CD4-positive, alpha-beta memory T cell (primary cell): ENCODE data around the gene TCAF1. TPM values are rescaled to one million over a fixed set of nuclear protein-coding genes. Genes with fewer than 3 reads are reported as not detected.
"Not testable (repeated sequence)": the region's sequence is repeated elsewhere in the genome, so short reads cannot be mapped to it uniquely, and the experiment has no call there.

ENCODE experiments used
- CTCF ChIA-PET: fragments of 350-600 bp; sonication (Branson Sonifier 250); formaldehyde crosslinking; loops from one replicate; lab custom pipeline; 2021; ENCODE audit warnings: inconsistent platforms; ENCODE audit not compliant: partially characterized antibody; lab: Charles Lee
- POLR2A ChIA-PET: fragments of 350-600 bp; sonication (Branson Sonifier 250); formaldehyde crosslinking; loops from one replicate; lab custom pipeline; 2021; ENCODE audit not compliant: partially characterized antibody; lab: Charles Lee
- DNase-seq, 5 donors: peaks; one replicate each; pipeline versions ENCODE4 v3.0.0 to v3.0.0-alpha.2; 2020 to 2022; ENCODE audit warnings: mixed read lengths in 1 of 5
- H3K27ac ChIP-seq: one replicate; pipeline ENCODE4 v1.7.0; 2013; ENCODE audit warnings: low read depth, low read length
- H3K27me3 ChIP-seq: 2 replicates; pipeline ENCODE4 v1.7.0; 2013; ENCODE audit warnings: mild to moderate bottlenecking, low read length, moderate library complexity; ENCODE audit not compliant: insufficient read depth
- H3K36me3 ChIP-seq: 2 replicates; pipeline ENCODE4 v1.7.0; 2013; ENCODE audit warnings: mild to moderate bottlenecking, low read length, moderate library complexity; ENCODE audit not compliant: insufficient read depth
- H3K4me1 ChIP-seq: 2 replicates; pipeline ENCODE4 v1.7.0; 2013; ENCODE audit warnings: mild to moderate bottlenecking, low read length, moderate library complexity; ENCODE audit not compliant: insufficient read depth
- H3K4me3 ChIP-seq, 2 donors: one replicate each; pipeline ENCODE4 v1.7.0; 2013; ENCODE audit warnings: low read length in 2 of 2, mild to moderate bottlenecking in 1 of 2
- H3K9me3 ChIP-seq, 2 donors: one replicate each; pipeline ENCODE4 v1.7.0; 2013; ENCODE audit warnings: low read length in 2 of 2, control low read depth in 1 of 2; ENCODE audit not compliant: control insufficient read depth in 1 of 2
- H3K27ac Mint-ChIP-seq, 7 donors: one replicate each; pipeline ENCODE4 v1.8.0; 2020 to 2021; ENCODE audit warnings: mixed read lengths in 7 of 7, mild to moderate bottlenecking in 6 of 7, inconsistent platforms in 3 of 7, moderate library complexity in 3 of 7
- H3K27me3 Mint-ChIP-seq, 2 donors: one replicate each; pipeline ENCODE4 v1.8.0; 2020 to 2021; ENCODE audit warnings: mixed read lengths in 2 of 2
- H3K36me3 Mint-ChIP-seq, 2 donors: one replicate each; pipeline ENCODE4 v1.8.0; 2020 to 2021; ENCODE audit warnings: mixed read lengths in 2 of 2, inconsistent platforms in 1 of 2, mild to moderate bottlenecking in 1 of 2
- H3K4me1 Mint-ChIP-seq, 4 donors: one replicate each; pipeline ENCODE4 v1.8.0; 2020 to 2021; ENCODE audit warnings: mixed read lengths in 4 of 4, mild to moderate bottlenecking in 1 of 4
- H3K4me3 Mint-ChIP-seq, 8 donors: one replicate each; pipeline ENCODE4 v1.8.0; 2020 to 2021; ENCODE audit warnings: mixed read lengths in 8 of 8, mild to moderate bottlenecking in 7 of 8, moderate library complexity in 6 of 8, inconsistent platforms in 3 of 8
- H3K9me3 Mint-ChIP-seq, 8 donors: one replicate each; pipeline ENCODE4 v1.8.0; 2020 to 2021; ENCODE audit warnings: mixed read lengths in 8 of 8, mild to moderate bottlenecking in 5 of 8, inconsistent platforms in 3 of 8, moderate library complexity in 1 of 8
- intact Hi-C: fragments of 100-400 bp; cut with micrococcal nuclease; formaldehyde crosslinking; loops from one replicate; pipeline ENCODE4 v1.15.1; 2023
- polyA plus RNA-seq, 2 donors: library from polyadenylated mRNA; unstranded; fragments of 300-500 nt; fragmentation: Illumina TruSeq; gene quantifications; one replicate each; pipeline ENCODE4 v1.2.3, GENCODE V29; 2021
- total RNA-seq, 2 experiments: library from RNA; stranded (reverse); gene quantifications; one replicate each; pipeline ENCODE4 v1.2.3, GENCODE V29; 2021

The TCAF1 gene
- total and polyA plus RNA-seq, 4 experiments from 2014 or later: 10.2 to 23.1 (median 16.2) TPM

GRCh38 chr7:143840062-143840461 is 61.9 kb downstream of the TCAF1 start:
- H3K27ac ChIP-seq, H3K4me3 Mint-ChIP-seq, CTCF ChIA-PET, H3K27me3 Mint-ChIP-seq, H3K4me1 ChIP-seq, H3K9me3 Mint-ChIP-seq, H3K9me3 ChIP-seq, POLR2A ChIA-PET, H3K27me3 ChIP-seq, intact Hi-C loops, H3K27ac Mint-ChIP-seq, H3K4me1 Mint-ChIP-seq, H3K36me3 Mint-ChIP-seq, H3K36me3 ChIP-seq, DNase-seq, H3K4me3 ChIP-seq: not testable (repeated sequence)

- POLR2A ChIA-PET, H3K36me3 Mint-ChIP-seq, H3K4me1 Mint-ChIP-seq, H3K27ac ChIP-seq, intact Hi-C loops, H3K9me3 ChIP-seq, H3K36me3 ChIP-seq, H3K27ac Mint-ChIP-seq, H3K4me3 ChIP-seq, H3K9me3 Mint-ChIP-seq, H3K4me1 ChIP-seq, CTCF ChIA-PET, H3K27me3 ChIP-seq, H3K27me3 Mint-ChIP-seq: not testable (repeated sequence)
- peak overlapping the region in 3 of 8 donors; percentile 32 to 61 (median 42) for H3K4me3 Mint-ChIP-seq
- peak; percentile 86 to 95 (median 88) for DNase-seq
Observed at GRCh38 chr7:143837223-143837622, 64.8 kb downstream of the TCAF1 start.

- POLR2A ChIA-PET, intact Hi-C loops, H3K27me3 ChIP-seq, H3K36me3 Mint-ChIP-seq, H3K9me3 ChIP-seq, H3K4me1 Mint-ChIP-seq, H3K9me3 Mint-ChIP-seq, CTCF ChIA-PET, H3K27me3 Mint-ChIP-seq, H3K4me1 ChIP-seq, H3K36me3 ChIP-seq: not testable (repeated sequence)
- H3K27ac Mint-ChIP-seq: peak overlapping the region; percentile 75 to 94 (median 93)
- Histone ChIP-seq H3K4me3 (peak overlapping the region in 1 of 2 donors; percentile 38), H3K27ac (peak overlapping the region; percentile 61)
- H3K4me3 Mint-ChIP-seq: peak overlapping the region; percentile 71 to 93 (median 87)
- DNase-seq: peak; percentile 92 to 99 (median 97)
Observed at GRCh38 chr7:143836622-143837021, 65.4 kb downstream of the TCAF1 start.

GRCh38 chr7:143836088-143836487 is 65.9 kb downstream of the TCAF1 start:
- intact Hi-C loops, H3K36me3 Mint-ChIP-seq, POLR2A ChIA-PET, H3K4me1 ChIP-seq, CTCF ChIA-PET, H3K36me3 ChIP-seq, H3K9me3 Mint-ChIP-seq, H3K27me3 ChIP-seq, H3K27me3 Mint-ChIP-seq, H3K4me1 Mint-ChIP-seq, H3K9me3 ChIP-seq, DNase-seq: not testable (repeated sequence)
- Histone ChIP-seq H3K27ac (peak overlapping the region; percentile 61), H3K4me3 (peak overlapping the region in 1 of 2 donors; percentile 38)
- Mint-ChIP-seq H3K27ac (peak overlapping the region in 4 of 7 donors; percentile 80 to 94 (median 94)), H3K4me3 (peak overlapping the region in 7 of 8 donors; percentile 81 to 93 (median 88))

- H3K9me3 ChIP-seq, H3K9me3 Mint-ChIP-seq, POLR2A ChIA-PET, H3K4me3 Mint-ChIP-seq, intact Hi-C loops, H3K27me3 Mint-ChIP-seq, H3K36me3 Mint-ChIP-seq, H3K36me3 ChIP-seq, H3K4me1 ChIP-seq, H3K27me3 ChIP-seq, CTCF ChIA-PET, H3K27ac ChIP-seq, H3K4me1 Mint-ChIP-seq, H3K27ac Mint-ChIP-seq, H3K4me3 ChIP-seq, DNase-seq: not testable (repeated sequence)
Observed at GRCh38 chr7:143826578-143826977, 75.4 kb downstream of the TCAF1 start.

GRCh38 chr7:143824295-143825135 is 77.5 kb downstream of the TCAF1 start:
- H3K27me3 Mint-ChIP-seq, POLR2A ChIA-PET, H3K36me3 Mint-ChIP-seq, H3K9me3 ChIP-seq, H3K9me3 Mint-ChIP-seq, H3K4me1 Mint-ChIP-seq, H3K27ac Mint-ChIP-seq, H3K36me3 ChIP-seq, H3K4me3 ChIP-seq, intact Hi-C loops, H3K27ac ChIP-seq, H3K27me3 ChIP-seq, H3K4me3 Mint-ChIP-seq, DNase-seq, H3K4me1 ChIP-seq, CTCF ChIA-PET: not testable (repeated sequence)

- H3K27me3 Mint-ChIP-seq, POLR2A ChIA-PET, H3K4me3 Mint-ChIP-seq, H3K36me3 ChIP-seq, intact Hi-C loops, CTCF ChIA-PET, H3K36me3 Mint-ChIP-seq, H3K9me3 ChIP-seq, H3K27me3 ChIP-seq, H3K9me3 Mint-ChIP-seq, H3K4me1 ChIP-seq, H3K27ac ChIP-seq, DNase-seq, H3K4me3 ChIP-seq, H3K4me1 Mint-ChIP-seq: not testable (repeated sequence)
- peak overlapping the region in 2 of 7 donors; percentile 42 to 57 for H3K27ac Mint-ChIP-seq
Observed at GRCh38 chr7:143823634-143824294, 78.2 kb downstream of the TCAF1 start.
